Astrocyte of the spinal cord (primary cell): ENCODE data around the gene PLD1.

Experiments used
- DNase-seq: peaks from one replicate; pipeline ENCODE4 v3.0.0; 2011; ENCODE audit warnings: low read depth, low spot score
- H3K4me3 ChIP-seq: 2 replicates; pipeline ENCODE4 v1.5.1; 2011; ENCODE audit warnings: low read depth, mild to moderate bottlenecking, low read length, moderate library complexity
- in situ Hi-C: cut with HindIII; loops from 2 replicates; pipeline ENCODE4 v1.10.0; 2017; ENCODE audit warnings: low sequenced_read_pairs
- TF ChIP-seq, protein P1 (sequence below): IDR thresholded peaks from 2 replicates; pipeline ENCODE4 v1.5.1; 2012; ENCODE audit warnings: low read depth, mild to moderate bottlenecking, low read length, inconsistent platforms

The PLD1 gene

DNA sequence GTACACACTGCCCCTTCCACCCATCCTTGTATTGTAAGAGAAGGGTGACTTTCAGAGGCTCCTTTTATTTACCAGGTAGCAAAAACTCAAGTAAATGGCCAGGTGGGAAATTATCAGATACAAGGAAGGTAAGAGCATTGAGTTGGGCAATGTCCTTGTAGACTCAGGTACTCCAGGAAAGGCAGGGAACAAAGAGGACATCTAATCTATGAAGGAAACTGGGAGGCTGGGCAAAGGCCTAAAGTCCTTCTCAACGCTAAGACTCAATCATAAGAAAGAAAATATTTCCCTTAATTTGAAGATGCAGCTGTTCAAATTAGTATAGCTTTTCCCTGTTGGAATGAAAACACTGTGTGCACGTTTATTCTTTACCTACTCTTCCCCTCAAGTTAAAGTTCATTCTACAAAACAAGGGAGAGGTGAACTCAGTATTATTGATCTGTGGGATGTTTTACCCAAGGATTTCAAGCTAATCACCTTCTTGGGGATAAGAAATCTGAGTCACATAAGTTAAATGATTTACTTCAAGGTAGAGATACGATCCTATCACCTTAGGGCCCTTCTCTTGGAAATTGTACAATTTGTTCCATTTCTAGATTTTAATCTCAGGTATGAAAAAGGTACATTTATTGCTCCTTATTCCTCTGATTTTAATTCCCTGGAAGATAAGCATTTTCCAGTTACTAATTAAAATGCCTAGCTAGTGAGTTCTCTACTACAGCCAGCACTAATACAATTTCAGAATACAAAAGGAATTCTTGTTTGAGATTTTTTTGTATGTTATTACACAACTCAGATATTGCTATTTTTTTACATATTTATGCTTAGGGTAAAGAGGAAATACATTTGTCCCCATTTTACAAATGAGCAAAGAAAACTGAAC lies 80.6 kb downstream of the PLD1 start:
- DNase-seq = no peak
- H3K4me3 ChIP-seq = no peak overlapping the region
- TF ChIP-seq, protein P1, sequence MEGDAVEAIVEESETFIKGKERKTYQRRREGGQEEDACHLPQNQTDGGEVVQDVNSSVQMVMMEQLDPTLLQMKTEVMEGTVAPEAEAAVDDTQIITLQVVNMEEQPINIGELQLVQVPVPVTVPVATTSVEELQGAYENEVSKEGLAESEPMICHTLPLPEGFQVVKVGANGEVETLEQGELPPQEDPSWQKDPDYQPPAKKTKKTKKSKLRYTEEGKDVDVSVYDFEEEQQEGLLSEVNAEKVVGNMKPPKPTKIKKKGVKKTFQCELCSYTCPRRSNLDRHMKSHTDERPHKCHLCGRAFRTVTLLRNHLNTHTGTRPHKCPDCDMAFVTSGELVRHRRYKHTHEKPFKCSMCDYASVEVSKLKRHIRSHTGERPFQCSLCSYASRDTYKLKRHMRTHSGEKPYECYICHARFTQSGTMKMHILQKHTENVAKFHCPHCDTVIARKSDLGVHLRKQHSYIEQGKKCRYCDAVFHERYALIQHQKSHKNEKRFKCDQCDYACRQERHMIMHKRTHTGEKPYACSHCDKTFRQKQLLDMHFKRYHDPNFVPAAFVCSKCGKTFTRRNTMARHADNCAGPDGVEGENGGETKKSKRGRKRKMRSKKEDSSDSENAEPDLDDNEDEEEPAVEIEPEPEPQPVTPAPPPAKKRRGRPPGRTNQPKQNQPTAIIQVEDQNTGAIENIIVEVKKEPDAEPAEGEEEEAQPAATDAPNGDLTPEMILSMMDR = no peak
- in situ Hi-C loops = no loop called here

DNA sequence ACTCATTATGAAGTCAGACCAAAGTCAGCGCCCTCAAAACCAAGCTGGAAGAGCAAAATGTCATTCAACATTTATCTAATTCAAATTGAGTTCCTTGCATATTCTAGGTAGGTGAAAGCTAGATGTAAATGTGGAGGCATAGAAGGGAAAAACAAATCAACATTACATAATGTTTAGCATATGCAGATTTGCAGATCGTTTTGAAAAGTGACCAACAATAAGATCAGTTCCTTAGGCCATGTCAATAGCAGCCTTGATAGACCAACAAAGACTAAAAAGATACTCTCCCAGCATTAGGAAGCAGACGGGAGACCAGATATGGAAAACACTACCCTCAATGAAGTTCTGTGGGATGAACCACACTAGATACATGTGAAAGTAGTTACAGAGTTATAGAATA lies 83.0 kb downstream of the PLD1 start:
- TF ChIP-seq, protein P1 = no peak
- no peak for DNase-seq
- in situ Hi-C loops = no loop called here
- no peak overlapping the region for H3K4me3 ChIP-seq

DNA sequence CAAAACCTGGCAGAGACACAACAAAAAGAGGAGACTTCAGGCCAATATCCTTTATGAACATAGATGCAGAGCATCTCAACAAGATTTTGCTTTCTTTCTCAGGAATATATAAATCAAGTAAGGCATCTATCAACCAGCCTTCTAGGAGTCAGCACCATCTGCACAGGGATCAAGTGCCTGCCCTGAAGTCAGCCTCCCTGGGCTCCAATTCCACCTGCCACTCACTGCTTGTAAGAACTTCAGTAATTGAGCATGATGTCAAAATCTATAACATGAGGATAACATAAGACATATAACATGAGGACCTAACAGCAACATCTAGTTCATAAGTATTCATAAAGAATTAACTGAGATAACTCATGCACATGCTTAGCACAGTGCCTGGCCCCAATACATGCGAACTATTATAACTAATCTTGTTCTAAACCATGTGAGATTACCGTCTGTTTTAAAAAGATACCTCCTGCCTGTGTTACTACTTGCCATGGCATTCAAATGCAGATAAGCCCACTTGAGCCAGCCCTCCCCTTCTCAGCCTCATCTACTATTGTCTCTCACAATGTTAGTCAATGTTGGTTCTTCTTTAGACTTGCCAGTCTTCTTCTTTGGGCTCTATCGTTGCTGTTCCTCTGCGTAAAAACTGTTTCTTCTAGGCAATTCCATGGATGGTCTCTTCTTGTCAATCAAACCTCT lies 91.6 kb downstream of the PLD1 start:
- TF ChIP-seq, protein P1 = no peak
- no peak for DNase-seq
- in situ Hi-C loops = no loop called here
- no peak overlapping the region for H3K4me3 ChIP-seq

DNA sequence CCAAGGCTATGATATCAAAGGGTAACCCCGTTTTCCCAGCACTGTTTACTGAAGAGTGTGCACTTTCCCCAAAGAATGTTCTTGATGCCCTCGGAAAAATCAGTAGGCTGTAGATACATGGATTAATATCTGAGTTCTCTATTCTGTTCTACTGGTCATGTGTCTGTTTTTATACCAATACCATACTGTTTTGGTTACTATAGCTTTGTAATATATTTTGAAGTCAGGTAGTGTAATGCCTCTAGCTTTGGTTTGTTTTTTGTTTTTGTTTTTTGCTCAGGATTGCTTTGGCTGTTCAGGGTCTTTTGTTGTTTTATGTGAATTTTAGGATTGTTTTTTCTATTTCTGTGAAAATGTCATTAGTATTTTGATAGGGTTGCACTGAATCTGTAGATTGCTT lies 95.1 kb downstream of the PLD1 start:
- TF ChIP-seq, protein P1 = no peak
- no peak overlapping the region for H3K4me3 ChIP-seq
- DNase-seq = no peak
- in situ Hi-C loops = no loop called here

DNA sequence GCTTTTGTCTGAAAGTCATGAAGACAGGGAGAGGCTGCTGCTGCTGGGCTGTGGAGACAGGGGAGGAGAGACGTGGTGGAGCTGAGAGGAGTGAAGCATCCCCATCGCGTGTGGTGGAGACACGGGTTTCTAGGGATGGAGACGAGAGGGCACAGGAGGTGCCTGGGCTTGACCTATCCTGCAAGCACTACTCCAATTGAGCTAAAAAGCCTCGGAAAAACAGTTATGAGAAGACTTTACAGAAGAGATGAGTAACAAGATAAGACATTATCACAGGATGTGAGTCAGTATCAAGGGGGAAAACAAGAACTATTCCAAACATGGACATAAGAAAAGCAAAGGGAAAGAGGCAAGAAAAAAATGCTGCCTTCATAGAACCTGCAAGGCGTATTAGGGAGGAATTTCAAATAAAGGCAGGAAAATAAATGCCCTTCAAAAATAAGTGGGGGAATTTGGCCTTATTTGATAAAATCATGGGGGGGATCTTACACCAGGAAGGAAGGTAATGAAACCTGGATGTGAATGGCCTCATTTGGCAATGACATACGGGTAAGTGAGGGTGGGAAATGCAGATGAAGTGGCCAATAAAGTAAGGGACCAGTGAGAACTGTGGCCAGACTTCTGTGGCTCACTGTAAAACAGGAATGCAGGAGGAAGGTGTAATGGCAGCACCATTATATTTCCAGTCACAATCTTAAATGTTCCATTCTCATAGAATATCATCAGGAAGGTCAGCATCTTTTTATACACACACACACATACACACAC lies 97.9 kb downstream of the PLD1 start:
- peak; percentile 34 for DNase-seq
- in situ Hi-C loops = no loop called here
- TF ChIP-seq, protein P1 = no peak
- H3K4me3 ChIP-seq = no peak overlapping the region

DNA sequence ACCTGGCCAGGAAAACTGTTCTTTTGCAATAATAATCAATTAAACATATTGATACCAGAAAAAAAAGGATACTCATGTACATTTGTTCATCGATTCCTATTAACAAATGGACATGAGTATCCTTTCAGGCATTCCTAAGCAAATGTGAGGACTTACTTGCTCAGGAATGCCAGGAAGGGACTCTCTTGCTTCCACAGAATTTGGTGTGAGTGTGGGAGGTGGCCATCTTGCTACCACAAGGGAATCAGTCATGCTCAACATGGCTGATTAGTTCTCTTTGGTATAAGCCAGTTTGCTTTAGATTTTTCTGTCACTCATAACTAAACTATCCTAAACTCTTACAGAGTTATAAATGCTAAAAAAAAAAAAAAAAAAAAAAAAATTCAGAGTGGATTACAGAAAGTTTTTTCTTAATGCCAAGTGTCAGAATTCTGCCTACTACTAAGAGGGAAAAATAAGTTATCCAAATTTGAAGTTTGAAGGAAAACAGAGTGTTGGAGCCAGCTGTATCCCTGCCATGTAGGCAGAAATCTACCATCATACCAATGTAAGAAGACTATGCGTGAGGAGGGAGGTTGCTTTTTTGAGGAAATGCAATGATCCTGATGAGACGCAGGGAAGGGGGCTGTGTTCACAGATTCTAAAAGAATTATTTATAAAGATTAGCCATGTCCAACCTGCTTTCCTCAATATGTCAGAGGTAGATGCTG lies 98.7 kb downstream of the PLD1 start:
- TF ChIP-seq, protein P1 = no peak
- H3K4me3 ChIP-seq = no peak overlapping the region
- in situ Hi-C loops = no loop called here
- DNase-seq = no peak
